Measurements from ENCODE around the gene CLEC4C.

The CLEC4C gene

DNA sequence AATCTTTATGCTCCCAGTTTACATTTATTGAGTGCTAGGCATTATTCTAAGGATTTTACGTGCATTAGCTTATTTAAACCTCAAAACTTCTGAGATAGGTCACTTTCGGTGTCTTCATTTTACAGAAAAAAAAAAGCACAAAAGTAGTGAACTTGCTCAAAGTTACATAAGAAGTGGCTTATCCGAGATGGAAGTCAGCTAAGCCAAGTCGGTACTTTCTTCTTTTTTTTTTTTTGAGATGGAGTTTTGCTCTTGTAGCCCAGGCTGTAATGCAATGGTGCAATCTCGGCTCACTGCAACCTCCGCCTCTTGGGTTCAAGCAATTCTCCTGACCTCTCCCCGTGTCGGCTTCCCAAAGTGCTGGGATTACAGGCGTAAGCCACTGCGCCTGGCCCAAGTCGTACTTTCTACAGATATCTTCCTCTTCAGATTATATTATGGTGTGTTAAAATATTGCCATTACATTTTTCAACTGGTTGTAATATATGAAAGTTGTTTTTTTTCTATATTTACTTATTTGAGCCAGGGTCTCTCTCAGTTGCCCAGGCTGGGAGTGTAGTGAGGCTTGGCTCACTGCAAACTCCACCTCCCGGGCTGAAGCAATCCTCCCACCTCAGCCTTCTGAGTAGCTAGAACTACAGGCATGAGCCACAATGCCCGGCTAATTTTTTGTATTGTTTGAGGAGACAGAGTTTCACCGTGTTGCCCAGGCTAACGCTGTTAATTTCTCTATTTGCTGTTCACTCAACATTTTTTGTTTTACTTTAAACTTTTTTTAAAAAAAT is 27.0 kb downstream of the CLEC4C start:
- DNase-seq: no peak

DNA sequence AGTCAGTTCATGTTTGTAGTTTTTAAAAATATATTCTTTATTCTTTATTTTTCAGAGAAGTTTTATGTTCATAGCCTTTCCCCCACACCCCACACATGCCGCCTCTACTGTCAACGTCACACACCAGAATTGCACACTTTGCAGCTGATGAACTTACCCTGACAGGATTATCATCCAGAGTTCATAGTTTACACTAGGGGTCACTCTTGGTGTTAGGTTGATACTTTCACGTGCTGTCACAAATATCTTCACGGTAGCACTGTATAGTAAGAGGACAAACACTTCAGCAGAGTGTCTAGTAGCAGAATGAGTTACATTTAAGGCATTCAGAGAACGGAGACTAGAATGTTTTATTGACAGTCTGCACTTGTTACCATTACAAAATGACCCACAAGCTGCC is 30.8 kb downstream of the CLEC4C start:
- DNase-seq: no peak

DNA sequence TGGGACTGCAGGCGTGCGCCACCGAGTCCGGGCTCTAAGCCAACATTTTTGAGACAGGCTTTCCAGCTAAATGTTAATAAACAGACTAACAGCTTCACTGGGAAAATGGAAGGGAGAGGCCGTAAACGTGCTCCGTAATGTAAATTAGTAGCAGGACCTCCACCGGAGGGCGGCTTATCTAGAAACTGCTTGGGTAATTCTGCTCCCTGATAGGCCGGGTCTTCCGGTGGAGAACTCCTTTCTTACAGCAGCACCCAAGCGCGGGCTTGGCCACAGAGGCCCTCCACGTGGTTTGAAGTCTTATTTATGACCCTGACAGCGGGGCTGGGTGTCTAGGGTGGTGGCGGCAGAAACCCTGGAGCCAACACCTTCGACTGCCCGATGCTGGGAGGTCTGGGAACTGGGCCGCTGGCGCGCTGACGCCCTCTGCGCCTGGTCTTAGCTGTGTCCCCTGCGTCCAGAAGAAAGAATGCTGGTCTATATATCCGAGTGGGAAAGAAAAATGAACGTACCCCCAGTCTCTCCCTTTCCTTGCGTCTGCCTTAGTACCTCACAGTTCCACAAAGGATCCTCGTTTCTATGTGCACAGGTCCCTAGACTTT is 34.2 kb downstream of the CLEC4C start:
- DNase-seq: no peak

DNA sequence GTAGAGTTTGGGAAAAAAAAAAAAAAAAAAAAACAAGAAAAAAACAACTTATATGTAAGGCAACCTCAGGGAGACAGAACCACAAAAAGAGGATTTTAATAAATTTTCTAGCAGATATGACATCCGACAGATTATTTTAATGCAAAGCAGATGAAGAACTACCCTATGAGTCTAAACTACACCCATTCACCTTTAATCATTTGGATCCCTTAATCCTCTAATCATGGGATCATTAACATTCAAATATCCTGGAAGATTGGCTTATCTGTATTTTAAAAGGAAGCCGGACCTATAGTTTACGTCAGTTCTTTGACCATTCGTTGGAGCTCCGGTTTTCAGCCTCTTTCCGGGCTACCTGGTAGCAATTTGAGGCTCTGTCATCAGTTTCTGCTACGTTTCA is 36.0 kb downstream of the CLEC4C start, which contains the start of gene DPPA3:
Gene DPPA3, plus strand, starts transcription at position 301 of the 400 bp plus-strand sequence. CDS start 138 bp downstream, outside the sequence.
- no peak for DNase-seq

DNA sequence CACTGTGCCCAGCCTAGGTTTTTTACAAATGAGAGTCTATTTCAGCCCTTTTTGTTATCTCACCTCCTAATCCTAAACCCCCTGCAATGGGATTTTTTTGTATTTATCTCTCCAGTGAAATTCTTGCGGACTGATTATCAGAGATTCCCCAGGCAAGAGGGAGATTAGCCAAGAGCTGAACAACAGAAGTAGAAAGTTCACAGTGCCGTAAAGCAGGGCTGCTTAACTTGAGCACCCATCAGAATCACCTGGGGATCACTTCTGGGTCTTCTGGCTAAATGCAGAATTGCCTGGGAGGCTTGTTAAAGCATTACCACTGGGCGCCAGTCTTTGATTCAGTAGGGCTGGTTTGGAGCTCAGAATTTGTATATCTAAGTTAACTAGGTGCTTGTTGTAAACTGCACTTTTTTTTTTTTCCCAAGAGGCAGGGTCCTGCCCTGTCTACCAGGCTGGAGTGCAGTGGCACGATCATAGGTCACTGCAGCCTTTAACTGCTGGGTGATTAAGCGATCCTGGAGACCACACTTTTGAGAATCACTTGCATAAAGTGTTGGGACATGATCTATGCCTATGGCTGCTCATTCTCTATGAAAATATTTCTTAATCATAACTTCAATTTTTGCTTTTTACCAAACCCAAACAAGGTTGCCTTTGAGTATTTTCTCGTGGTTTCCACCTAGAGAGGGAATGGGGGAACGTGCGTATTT is 37.1 kb downstream of the CLEC4C start:
- DNase-seq: no peak

DNA sequence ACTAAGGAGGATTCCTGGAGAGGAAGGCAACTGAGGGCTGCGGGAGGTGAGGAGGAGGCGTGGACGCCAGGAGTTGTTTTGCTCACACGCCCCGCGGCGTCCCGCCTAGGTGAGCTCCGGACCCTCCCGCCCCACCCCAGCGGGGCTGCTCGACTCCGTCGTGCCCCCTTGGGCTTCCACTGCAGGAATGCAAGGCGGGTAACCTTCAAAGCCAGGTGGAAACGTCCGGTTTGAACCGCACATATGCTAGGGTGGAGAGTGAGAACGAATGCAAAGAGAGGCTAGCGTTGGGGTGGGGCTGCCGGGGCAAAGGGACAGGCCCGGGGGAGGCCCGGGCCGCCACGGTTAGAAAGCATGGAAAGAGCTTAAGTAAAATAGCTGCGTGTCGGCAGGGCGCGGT is 41.3 kb downstream of the CLEC4C start:
- no peak for DNase-seq

DNA sequence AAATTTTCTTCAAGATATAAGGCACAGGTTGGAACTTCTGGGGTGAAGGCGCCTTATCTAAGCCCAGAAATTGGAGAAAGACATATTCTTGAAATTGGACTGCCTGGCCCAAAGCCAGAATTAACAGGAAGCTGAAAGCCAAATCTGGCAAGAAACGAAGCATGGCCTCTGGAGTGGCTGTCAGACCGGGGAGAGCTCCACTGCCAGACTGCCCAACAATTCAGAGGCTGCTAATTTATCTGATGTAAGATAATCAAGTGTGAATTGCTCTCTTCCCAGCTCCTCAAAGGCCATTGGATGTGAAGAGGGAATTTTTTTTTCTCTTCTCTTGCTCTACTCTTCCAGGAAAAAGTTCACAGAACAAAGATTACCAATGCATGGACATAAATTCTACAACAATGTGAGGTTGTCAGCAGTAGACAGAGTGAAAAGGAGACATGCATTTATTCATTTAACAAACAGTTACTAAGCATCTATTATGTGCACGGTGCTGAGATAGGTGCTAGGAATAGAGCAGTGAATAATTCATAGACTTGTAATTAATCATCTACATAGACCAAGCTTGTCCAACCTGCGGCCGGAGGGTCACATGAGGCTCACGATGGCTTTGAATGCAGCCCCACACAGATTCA is 51.5 kb downstream of the CLEC4C start, which contains the start of gene GDF3:
Gene GDF3, minus strand, starts transcription at position 210 of the 632 bp plus-strand sequence. Its CDS starts 47 bp downstream, at position 163.
- DNase-seq: no peak

DNA sequence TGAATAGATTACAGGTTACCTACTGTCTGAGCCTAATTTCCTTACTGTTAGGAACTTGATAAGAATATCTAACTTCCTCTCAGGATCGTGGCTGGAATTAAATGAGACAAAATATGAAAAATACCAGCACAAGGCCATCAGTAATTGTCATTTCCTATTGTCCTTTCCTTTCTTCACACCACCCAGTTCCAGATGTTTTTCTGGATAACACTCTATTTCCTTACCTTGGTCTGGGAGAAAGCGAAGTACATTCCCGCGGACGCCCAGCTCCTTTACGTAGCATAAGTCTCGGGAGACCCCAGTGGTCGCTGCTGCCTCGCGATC is 52.0 kb downstream of the CLEC4C start:
- DNase-seq: no peak

DNA sequence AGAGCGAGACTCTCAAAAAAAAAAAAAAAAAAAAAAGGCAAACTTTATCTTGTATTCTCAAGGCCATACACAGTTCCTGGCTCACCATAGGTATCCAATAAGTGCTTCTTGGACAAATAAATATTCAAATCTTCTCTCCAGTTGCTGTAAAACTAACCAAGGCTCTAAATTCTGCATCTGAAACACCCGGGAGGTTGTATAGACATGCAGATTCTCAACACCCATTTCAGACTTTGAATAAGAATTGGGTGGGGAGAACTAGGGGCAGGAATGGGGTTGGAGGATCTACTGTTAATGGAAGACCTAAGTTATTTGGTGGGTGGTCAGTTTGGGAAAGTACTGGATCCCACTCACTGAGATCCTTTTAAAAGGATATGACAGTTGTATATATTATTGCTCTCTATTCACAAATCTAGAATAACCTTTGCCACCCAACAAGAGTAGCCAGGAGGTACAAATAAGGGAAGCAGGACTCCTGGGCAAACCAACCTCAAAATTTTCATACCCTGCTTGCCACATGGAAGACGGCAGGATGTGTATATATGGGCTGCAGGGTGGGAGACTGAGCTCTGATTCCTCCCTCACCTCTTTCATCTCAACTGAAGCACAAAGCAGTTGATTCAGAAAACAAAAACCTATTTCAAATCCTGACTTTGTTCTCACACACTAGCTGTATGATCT is 52.5 kb downstream of the CLEC4C start:
- no peak for DNase-seq

DNA sequence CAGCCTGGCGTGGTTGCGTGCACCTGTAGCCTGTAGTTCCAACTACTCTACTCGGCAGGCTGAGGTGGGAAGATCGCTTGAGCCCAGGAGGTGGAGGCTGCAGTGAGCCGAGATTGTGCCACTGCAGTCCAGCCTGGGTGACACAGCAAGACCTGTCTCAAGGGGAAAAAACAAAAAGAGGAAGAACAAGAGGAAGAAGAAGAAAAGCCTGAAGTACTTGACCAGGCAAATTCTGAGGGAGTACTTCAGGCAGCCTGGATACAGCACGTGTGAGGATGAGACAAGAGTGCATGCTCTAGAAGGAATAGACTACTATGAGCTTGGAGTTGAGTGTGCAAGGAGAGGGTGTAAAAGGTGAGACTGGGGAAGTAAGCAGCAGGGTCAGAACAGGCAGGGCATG is 53.4 kb downstream of the CLEC4C start:
- DNase-seq: no peak

DNA sequence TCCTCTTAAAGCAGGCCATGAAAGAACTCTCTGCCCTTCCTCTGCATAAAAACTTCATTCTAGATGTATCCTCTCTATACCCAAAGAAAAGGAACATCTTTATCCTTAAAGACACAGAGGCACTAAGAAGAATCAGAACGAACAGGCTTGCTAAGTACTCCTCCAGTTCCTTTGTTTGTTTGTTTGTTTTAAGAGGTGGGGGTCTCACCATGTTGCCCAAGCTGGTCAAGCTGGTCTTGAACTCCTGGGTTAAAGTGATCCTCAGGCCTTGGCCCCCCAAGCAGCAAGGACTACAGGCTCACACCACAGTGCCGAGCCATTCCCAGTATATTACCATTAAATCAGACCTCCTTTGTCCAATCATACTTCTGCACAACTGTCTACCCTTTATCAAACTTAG is 65.6 kb downstream of the CLEC4C start:
- no peak for DNase-seq

Measured in CD4-positive, alpha-beta T cell treated with Interleukin-17A for 1 hour (primary cell).